OCI-LY1 (cell line): ENCODE data around the gene FTSJ1.

Experiments
- H2AFZ ChIP-seq: fragments of 200-600 bp; sonication (generic), shearing (Covaris generic); 2 replicates; pipeline ENCODE4 v1.6.0; 2014; ENCODE audit warnings: antibody characterized with exemption, mild to moderate bottlenecking, low read length
- H3F3A ChIP-seq: fragments of 200-600 bp; sonication (generic), shearing (Covaris generic); 2 replicates; pipeline ENCODE4 v1.6.0; 2014; ENCODE audit warnings: mild to moderate bottlenecking, antibody characterized with exemption, low read length, moderate library complexity; ENCODE audit not compliant: insufficient read depth
- H3K27ac ChIP-seq: fragments of 200-600 bp; sonication (generic); 2 replicates; pipeline ENCODE4 v1.5.1; 2014; ENCODE audit warnings: low read length, mixed run types, mild to moderate bottlenecking, low read depth; ENCODE audit not compliant: poor library complexity, severe bottlenecking
- H3K27me3 ChIP-seq: fragments of 200-600 bp; sonication (generic); 2 replicates; pipeline ENCODE4 v1.6.0; 2014; ENCODE audit warnings: antibody characterized with exemption, mild to moderate bottlenecking, low read length, moderate library complexity; ENCODE audit not compliant: insufficient read depth
- H3K36me3 ChIP-seq: fragments of 200-600 bp; sonication (generic); 2 replicates; pipeline ENCODE4 v1.6.1; 2014; ENCODE audit warnings: mild to moderate bottlenecking, antibody characterized with exemption, low read length, moderate library complexity, mixed read lengths; ENCODE audit not compliant: insufficient read depth
- H3K4me1 ChIP-seq: fragments of 200-600 bp; sonication (generic); 2 replicates; pipeline ENCODE4 v1.5.1; 2014; ENCODE audit warnings: mild to moderate bottlenecking, low read length, moderate library complexity; ENCODE audit not compliant: insufficient read depth, severe bottlenecking
- H3K4me2 ChIP-seq: fragments of 200-600 bp; sonication (generic), shearing (Covaris generic); 2 replicates; pipeline ENCODE4 v1.6.1; 2014; ENCODE audit warnings: low read length
- H3K4me3 ChIP-seq: fragments of 200-600 bp; sonication (generic); 2 replicates; pipeline ENCODE4 v1.5.1; 2014; ENCODE audit warnings: low read length, low read depth, mild to moderate bottlenecking, mixed read lengths; ENCODE audit not compliant: poor library complexity, severe bottlenecking
- H3K79me2 ChIP-seq: fragments of 200-600 bp; shearing (Covaris generic); 2 replicates; pipeline ENCODE4 v1.6.1; 2016; ENCODE audit warnings: mixed run types, low read length, mixed read lengths; ENCODE audit not compliant: insufficient read depth
- H3K9ac ChIP-seq: fragments of 200-600 bp; sonication (generic), shearing (Covaris generic); 2 replicates; pipeline ENCODE4 v1.6.1; 2014; ENCODE audit warnings: mild to moderate bottlenecking, low read length, mixed read lengths
- H3K9me2 ChIP-seq: fragments of 200-600 bp; sonication (generic), shearing (Covaris generic); 2 replicates; pipeline ENCODE4 v1.6.1; 2014; ENCODE audit warnings: low read depth, mild to moderate bottlenecking, low read length, mixed read lengths
- H3K9me3 ChIP-seq: fragments of 200-600 bp; shearing (Covaris generic); 2 replicates; pipeline ENCODE4 v1.6.1; 2014; ENCODE audit warnings: low read length, mixed read lengths
- H4K20me1 ChIP-seq: fragments of 200-600 bp; sonication (generic), shearing (Covaris generic); 2 replicates; pipeline ENCODE4 v1.6.0; 2016; ENCODE audit warnings: mild to moderate bottlenecking, low read length; ENCODE audit not compliant: insufficient read depth
- EZH2 ChIP-seq: fragments of 200-600 bp; sonication (generic), shearing (Covaris generic); IDR thresholded peaks from 2 replicates; pipeline ENCODE4 v1.8.0; 2017; ENCODE audit warnings: borderline replicate concordance, mixed run types, mild to moderate bottlenecking, antibody characterized with exemption, low read length, moderate library complexity, mixed read lengths
- TF ChIP-seq, protein P1 (sequence below): fragments of 200-600 bp; sonication (generic), shearing (Covaris generic); IDR thresholded peaks from 2 replicates; pipeline ENCODE4 v1.5.1; 2017; ENCODE audit warnings: mild to moderate bottlenecking, antibody characterized with exemption, low read length, moderate library complexity, mixed read lengths

The FTSJ1 gene

DNA sequence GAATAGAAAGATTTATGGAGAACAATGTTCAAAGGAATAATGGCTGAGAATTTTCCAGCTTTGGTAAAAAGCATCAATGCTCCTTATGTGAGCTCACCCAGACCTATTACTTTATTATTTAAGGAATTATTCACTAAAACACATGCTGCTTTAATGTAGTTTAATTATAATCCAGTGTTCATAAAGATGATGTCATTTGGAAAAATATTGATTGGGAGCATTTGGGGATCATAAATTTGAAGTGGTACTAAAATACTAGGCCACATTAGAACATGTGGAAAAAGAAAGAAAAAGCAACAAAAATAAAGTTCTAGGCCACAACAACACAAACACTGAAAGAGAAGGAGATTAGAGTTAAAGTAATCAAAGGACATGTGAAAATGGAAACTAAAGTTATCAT lies 25.9 kb upstream of the FTSJ1 start:
- Histone ChIP-seq H3K9me2 (no peaks in the 10 kb centered on the region), H2AFZ (no peak overlapping the region), H3K27ac (no peak overlapping the region), H3K4me2 (no peak overlapping the region), H3K4me3 (no peak overlapping the region), H4K20me1 (no peaks in the 10 kb centered on the region), H3K36me3 (no peaks in the 10 kb centered on the region), H3K27me3 (no peaks in the 10 kb centered on the region), H3K4me1 (no peaks in the 10 kb centered on the region), H3K9me3 (no peaks in the 10 kb centered on the region), H3K79me2 (no peaks in the 10 kb centered on the region), H3K9ac (no peak overlapping the region), H3F3A (no peaks in the 10 kb centered on the region)
- TF ChIP-seq EZH2 = no peak
- TF ChIP-seq, protein P1, sequence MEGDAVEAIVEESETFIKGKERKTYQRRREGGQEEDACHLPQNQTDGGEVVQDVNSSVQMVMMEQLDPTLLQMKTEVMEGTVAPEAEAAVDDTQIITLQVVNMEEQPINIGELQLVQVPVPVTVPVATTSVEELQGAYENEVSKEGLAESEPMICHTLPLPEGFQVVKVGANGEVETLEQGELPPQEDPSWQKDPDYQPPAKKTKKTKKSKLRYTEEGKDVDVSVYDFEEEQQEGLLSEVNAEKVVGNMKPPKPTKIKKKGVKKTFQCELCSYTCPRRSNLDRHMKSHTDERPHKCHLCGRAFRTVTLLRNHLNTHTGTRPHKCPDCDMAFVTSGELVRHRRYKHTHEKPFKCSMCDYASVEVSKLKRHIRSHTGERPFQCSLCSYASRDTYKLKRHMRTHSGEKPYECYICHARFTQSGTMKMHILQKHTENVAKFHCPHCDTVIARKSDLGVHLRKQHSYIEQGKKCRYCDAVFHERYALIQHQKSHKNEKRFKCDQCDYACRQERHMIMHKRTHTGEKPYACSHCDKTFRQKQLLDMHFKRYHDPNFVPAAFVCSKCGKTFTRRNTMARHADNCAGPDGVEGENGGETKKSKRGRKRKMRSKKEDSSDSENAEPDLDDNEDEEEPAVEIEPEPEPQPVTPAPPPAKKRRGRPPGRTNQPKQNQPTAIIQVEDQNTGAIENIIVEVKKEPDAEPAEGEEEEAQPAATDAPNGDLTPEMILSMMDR = no peak

DNA sequence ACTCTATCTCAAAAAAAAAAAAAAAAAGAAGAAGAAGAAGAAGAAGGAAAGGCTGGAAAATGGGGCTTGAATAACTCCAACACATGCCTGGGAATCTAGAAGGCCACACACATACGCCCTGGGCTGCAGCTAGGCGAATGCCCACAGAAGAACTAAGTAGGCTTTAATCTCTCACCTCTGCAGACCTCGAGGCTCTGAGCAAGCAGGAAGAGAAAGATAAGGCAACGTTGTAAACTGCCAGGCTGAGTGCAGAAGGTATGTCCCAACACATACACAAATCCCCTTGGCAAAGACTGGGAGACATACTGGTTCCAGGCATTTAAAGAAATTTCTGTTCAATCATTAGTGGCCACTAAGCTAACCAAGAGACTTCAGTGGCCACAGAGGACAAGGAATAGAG lies 24.3 kb upstream of the FTSJ1 start:
- no peak for TF ChIP-seq EZH2
- TF ChIP-seq, protein P1 = no peak
- H3K79me2 ChIP-seq = no peaks in the 10 kb centered on the region
- H3K4me1 ChIP-seq = no peaks in the 10 kb centered on the region
- no peaks in the 10 kb centered on the region for H3K9me2 ChIP-seq
- no peaks in the 10 kb centered on the region for H3K9me3 ChIP-seq
- no peaks in the 10 kb centered on the region for H3F3A ChIP-seq
- H3K36me3 ChIP-seq = no peaks in the 10 kb centered on the region
- no peaks in the 10 kb centered on the region for H3K27me3 ChIP-seq
- no peak overlapping the region for H3K9ac ChIP-seq
- no peak overlapping the region for H3K4me2 ChIP-seq
- no peak overlapping the region for H3K4me3 ChIP-seq
- no peak overlapping the region for H3K27ac ChIP-seq
- H2AFZ ChIP-seq = no peak overlapping the region
- H4K20me1 ChIP-seq = no peaks in the 10 kb centered on the region

DNA sequence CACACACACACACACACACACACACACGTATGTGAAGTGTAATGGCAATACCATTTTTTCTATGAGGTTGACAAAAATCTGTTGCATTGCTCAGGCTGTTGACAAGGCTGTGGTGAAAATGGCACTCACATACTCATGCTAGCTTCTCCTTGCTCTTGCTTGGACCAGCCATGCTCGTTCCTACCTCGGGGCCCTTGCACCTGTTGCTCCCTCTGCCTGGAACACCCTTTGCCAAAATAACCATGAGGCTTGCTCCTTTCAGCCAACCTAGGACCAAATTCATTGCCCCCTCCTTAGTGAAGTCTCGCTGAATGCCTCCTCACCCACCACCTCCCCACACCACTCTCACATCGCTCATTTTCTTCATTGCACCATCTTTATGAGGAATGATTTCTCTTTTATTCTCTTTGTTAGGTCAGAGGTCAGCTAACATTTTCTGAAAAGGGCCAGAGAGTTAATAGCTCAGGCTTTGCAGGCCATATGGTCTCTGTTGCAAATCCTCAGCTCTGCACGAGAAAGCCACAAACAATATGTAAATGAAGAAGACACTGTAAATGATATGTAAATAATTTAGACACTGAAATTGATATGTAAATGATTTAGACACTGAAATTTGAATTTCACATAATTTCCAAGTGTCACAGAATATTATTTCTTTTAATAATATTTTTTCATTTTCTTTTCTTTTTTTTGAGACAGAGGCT lies 19.2 kb upstream of the FTSJ1 start:
- Histone ChIP-seq H3K4me1 (no peaks in the 10 kb centered on the region), H3K9me3 (no peaks in the 10 kb centered on the region), H3K4me3 (no peak overlapping the region), H3K9ac (no peak overlapping the region), H4K20me1 (no peaks in the 10 kb centered on the region), H2AFZ (no peak overlapping the region), H3K36me3 (peaks cover 6% of the 10 kb centered on the region; the same call in 1 of the 2 replicates), H3F3A (no peaks in the 10 kb centered on the region), H3K27ac (no peak overlapping the region), H3K4me2 (no peak overlapping the region), H3K9me2 (no peaks in the 10 kb centered on the region), H3K27me3 (no peaks in the 10 kb centered on the region), H3K79me2 (no peaks in the 10 kb centered on the region)
- TF ChIP-seq, protein P1 = no peak
- TF ChIP-seq EZH2 = no peak
